Measurements from ENCODE around the gene C7orf57. TPM values are rescaled to one million over a fixed set of nuclear protein-coding genes. Genes with fewer than 3 reads are reported as not detected.
A peak's percentile ranks its signal among the peaks of the same experiment; 100 is the strongest.

Gene C7orf57
- total RNA-seq, 1 experiment from 2014 or later, result 0.90 TPM

GRCh38 chr7:47990592-47990991, 44.8 kb upstream of the C7orf57 start (continued):
- TF ChIP-seq, protein P1, sequence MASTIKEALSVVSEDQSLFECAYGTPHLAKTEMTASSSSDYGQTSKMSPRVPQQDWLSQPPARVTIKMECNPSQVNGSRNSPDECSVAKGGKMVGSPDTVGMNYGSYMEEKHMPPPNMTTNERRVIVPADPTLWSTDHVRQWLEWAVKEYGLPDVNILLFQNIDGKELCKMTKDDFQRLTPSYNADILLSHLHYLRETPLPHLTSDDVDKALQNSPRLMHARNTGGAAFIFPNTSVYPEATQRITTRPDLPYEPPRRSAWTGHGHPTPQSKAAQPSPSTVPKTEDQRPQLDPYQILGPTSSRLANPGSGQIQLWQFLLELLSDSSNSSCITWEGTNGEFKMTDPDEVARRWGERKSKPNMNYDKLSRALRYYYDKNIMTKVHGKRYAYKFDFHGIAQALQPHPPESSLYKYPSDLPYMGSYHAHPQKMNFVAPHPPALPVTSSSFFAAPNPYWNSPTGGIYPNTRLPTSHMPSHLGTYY (CRISPR knock-in tag; IDR thresholded peaks at IDR 0.05), result no peak
- TF ChIP-seq IRF2 (CRISPR knock-in tag; IDR thresholded peaks at IDR 0.05; ENCODE audit: borderline replicate concordance, low read depth) (no peak), GTF2I (CRISPR knock-in tag; conservative IDR thresholded peaks at IDR 0.05) (no peak), NR3C1 (CRISPR knock-in tag; conservative IDR thresholded peaks at IDR 0.05; ENCODE audit: low read depth) (no peak), CBFB (CRISPR knock-in tag; IDR thresholded peaks at IDR 0.05; ENCODE audit: low read depth) (no peak), STAT6 (CRISPR knock-in tag; conservative IDR thresholded peaks at IDR 0.05; ENCODE audit: low read depth) (no peak)

DNA sequence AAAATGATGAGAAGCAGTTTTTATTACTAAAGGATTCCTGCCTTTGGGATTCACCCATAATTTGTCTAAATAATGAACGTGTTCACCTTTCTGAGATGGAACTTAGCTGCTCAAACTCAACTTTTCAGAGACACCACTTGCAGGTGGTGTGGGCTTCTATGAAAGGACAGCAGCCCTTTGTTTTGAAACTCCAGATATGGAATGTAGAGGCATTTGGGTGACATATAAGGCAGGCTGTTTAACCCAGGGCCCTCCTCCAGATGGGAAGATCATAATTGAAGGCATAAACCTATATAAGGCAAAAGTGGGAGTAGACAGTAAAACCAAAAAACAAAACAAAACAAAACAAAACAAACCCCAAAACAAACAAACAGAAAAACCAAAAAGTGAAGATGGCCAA, 44.1 kb upstream of the C7orf57 start:
- Mint-ChIP-seq H3K9me3 (peaks cover 18% of the 10 kb centered on the region), H3K36me3 (peaks cover 4% of the 10 kb centered on the region; the same call in 1 of the 2 replicates), H3K27ac (peak overlapping the region; percentile 84), H3K4me3 (peak overlapping the region; percentile 75), H3K27me3 (ENCODE audit: low read depth) (no peaks in the 10 kb centered on the region; the same call in 1 of the 2 replicates), H3K4me1 (peaks cover 39% of the 10 kb centered on the region)
- no peak for DNase-seq (ENCODE audit: low spot score)
- POLR2A ChIA-PET, result interaction anchor here (0.5 to 2.2 kb wide), 5 partner anchors 38 to 532 kb away, joined by 3 to 17 read pairs (median 3); partner anchors contain the start of gene UPP1
- CTCF ChIA-PET, result interaction anchor here (0.8 to 2.3 kb wide), 18 partner anchors 8 to 164 kb away, joined by 3 to 23 read pairs (median 6); partner anchors contain the start of gene UPP1
- no peak for ATAC-seq
- no peak for TF ChIP-seq IRF2 (CRISPR knock-in tag; IDR thresholded peaks at IDR 0.05; ENCODE audit: borderline replicate concordance, low read depth)
- TF ChIP-seq ZNF232 (CRISPR knock-in tag; IDR thresholded peaks at IDR 0.05), result no peak
- no peak for TF ChIP-seq ZNF532 (CRISPR knock-in tag; IDR thresholded peaks at IDR 0.05; ENCODE audit: borderline replicate concordance)
- TF ChIP-seq ZBTB43 (CRISPR knock-in tag; IDR thresholded peaks at IDR 0.05), result no peak
- TF ChIP-seq ZNF396 (CRISPR knock-in tag; IDR thresholded peaks at IDR 0.05; ENCODE audit: borderline replicate concordance), result no peak
- TF ChIP-seq, protein P2, sequence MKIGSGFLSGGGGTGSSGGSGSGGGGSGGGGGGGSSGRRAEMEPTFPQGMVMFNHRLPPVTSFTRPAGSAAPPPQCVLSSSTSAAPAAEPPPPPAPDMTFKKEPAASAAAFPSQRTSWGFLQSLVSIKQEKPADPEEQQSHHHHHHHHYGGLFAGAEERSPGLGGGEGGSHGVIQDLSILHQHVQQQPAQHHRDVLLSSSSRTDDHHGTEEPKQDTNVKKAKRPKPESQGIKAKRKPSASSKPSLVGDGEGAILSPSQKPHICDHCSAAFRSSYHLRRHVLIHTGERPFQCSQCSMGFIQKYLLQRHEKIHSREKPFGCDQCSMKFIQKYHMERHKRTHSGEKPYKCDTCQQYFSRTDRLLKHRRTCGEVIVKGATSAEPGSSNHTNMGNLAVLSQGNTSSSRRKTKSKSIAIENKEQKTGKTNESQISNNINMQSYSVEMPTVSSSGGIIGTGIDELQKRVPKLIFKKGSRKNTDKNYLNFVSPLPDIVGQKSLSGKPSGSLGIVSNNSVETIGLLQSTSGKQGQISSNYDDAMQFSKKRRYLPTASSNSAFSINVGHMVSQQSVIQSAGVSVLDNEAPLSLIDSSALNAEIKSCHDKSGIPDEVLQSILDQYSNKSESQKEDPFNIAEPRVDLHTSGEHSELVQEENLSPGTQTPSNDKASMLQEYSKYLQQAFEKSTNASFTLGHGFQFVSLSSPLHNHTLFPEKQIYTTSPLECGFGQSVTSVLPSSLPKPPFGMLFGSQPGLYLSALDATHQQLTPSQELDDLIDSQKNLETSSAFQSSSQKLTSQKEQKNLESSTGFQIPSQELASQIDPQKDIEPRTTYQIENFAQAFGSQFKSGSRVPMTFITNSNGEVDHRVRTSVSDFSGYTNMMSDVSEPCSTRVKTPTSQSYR (CRISPR knock-in tag; IDR thresholded peaks at IDR 0.05), result no peak

All from WTC11 (cell line).